ENCODE data around the gene PHLDB1.
"Not testable (repeated sequence)": the region's sequence is repeated elsewhere in the genome, so short reads cannot be mapped to it uniquely, and the experiment has no call there.

PHLDB1 gene

DNA sequence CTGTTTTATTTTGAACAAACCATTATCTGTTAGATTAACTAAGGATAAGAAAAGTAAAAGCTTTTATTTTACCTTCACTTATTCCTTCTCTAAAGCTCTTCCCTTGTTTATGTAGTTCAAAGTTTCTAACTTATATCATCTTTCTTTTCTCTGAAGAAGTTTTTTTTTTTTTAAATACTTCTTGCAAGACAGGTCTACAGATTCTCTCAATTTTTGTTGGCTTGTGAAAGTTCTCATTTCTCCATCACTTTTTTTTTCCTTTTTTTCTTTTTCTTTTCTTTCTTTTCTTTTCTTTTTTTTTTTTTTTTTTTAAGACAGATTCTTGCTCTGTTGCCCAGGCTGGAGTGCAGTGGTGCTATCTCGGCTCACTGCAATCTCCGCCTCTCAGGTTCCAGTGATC lies 76.8 kb downstream of the PHLDB1 start:
- no peak for DNase-seq (ENCODE audit: low read depth in 2 of 2, low spot score in 1 of 2)

DNA sequence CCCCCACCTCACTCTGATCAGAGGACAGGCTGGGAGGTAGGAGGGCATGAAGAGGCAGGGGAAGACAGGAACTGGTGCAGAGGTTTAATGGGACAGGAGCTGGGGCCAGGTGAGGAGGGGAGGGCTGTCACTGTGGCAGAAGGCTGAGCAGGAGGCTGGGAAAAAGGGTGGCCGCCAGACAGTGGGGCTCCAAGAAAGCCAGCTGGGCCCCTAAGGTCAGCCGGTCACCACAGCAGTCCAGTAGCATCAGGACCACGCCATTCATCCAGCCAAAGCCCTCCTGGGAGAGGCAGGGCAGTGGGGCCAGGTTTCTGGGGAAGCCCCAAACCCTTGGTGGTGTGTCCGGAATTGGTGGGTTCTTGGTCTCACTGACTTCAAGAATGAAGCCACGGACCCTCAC lies 80.5 kb downstream of the PHLDB1 start:
- DNase-seq (ENCODE audit: low read depth in 2 of 2, low spot score in 1 of 2) = no peak

DNA sequence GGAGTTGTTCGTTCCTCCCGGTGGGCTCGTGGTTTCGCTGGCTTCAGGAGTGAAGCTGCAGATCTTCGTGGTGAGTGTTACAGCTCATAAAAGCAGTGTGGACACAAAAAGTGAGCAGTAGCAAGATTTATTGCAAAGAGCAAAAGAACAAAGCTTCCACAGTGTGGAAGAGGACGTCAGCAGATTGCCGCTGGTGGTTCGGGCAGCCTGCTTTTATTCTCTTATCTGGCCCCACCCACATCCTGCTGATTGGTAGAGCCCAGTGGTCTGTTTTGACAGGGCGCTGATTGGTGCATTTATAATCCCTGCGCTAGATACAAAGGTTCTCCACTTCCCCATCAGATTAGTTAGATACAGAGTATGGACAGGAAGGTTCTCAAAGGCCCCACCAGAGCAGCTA lies 80.9 kb downstream of the PHLDB1 start:
- not testable (repeated sequence) for DNase-seq (ENCODE audit: low read depth in 2 of 2, low spot score in 1 of 2)

DNA sequence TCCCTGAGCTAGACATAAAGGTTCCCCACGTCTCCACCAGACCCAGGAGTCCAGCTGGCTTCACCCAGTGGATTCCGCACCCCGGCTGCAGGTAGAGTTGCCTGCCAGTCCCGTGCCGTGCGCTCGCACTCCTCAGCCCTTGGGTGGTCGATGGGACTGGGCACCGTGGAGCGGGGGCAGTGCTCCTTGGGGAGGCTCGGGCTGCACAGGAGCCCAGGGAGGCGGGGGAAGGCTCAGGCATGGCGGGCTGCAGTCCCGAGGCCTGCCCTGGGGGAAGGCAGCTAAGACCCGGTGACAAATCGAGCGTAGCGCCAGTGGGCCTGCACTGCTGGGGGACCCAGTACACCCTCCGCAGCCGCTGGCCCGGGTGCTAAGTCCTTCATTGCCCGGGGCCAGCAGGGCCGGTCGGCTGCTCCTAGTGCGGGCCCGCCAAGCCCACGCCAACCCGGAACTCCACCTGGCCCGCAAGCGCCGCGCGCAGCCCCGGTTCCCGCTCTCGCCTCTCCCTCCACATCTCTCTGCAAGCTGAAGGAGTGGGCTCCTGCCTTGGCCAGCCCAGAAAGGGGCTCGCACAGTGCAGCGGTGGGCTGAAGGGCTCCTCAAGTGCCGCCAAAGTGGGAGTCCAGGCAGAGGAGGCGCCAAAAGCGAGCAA lies 81.6 kb downstream of the PHLDB1 start:
- DNase-seq (ENCODE audit: low read depth in 2 of 2, low spot score in 1 of 2) = no peak

DNA sequence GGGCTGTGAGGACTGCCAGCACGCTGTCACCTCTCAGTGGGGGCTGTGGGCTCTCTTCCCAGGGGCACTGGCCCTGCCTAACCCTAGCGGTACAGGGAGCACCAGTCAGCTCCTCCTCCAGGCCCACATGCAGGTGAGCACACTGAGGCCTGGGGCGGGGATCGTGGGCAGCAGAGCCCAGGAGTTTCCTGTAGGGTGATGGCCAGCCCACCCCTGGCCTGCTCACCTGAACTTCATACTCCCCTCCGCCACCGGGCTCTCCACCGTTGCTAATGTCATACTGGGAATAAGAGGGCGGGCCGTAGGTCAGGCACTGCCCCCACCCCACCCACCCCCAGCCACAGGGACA lies 82.1 kb downstream of the PHLDB1 start:
- DNase-seq (ENCODE audit: low read depth in 2 of 2, low spot score in 1 of 2) = no peak

DNA sequence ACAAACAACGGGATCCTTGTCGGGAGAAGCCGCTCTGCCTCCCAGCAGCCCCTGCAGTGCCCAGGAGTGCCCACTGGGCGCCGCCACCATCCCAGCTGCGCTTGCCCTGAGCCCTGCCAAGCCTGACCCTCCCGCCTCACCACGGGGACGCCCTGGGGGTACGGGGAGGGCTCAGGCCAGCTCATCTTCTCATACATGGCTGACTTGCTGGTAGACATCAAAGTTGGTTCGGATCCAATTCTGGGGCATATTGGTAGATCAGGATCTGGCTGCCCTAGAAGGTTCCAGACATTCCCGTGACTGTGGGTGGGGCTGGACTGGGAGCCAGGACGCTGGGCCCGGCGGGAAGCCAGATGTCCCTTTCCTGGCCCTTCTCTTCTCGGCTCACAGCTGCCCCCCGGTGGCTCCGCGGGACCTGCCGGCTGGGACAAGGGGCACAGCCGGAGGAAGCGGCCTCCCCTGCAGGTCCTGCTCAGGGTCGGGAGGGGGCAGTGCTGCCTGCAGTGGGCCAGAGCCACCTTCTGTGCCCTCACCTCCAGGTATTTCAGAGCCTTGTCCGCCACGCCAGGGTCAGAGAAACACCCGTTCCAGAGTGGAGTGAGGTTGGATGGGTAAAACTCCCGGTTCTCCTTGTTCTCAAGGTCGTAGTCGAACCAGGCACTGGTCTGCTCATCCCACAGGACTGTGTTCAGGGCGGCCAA lies 82.6 kb downstream of the PHLDB1 start:
- peak; percentile 58 to 75 for DNase-seq (ENCODE audit: low read depth in 2 of 2, low spot score in 1 of 2)

DNA sequence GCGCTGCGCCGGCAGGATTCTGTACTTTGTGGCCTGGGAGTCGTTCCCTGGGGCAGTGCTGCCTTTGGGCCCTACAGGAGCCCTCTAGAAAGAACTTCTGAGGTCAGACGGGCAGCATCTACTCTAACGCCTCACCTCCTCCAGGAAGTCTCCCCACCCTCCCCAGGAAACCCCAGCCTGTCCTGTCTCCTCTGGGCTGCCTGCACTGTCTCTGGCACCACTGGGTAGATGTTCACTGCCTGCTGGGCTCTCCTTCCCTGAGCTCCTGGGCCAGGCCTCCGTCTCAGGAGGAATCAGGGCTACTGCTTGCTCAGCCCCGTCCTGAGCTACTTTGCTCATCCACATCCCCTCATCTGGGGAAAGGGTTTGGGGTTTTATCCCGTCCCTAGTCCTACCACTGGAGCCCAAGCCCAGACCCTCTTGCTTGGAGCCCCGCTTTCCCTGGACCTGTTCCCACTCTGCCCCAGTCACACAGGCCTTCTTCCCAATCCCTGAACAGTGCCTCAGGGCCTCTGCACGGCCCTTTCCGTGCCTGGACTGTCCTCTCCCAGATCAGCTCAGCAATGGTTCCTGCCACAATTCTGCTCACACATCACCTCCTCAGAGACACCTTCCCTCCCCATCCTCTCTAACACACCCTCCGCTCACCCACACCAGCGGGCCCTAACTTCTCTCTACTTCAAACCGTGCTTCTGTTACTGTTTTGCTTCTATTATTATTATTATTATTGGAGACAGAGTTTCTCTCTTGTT lies 83.3 kb downstream of the PHLDB1 start:
- no peak for DNase-seq (ENCODE audit: low read depth in 2 of 2, low spot score in 1 of 2)

DNA sequence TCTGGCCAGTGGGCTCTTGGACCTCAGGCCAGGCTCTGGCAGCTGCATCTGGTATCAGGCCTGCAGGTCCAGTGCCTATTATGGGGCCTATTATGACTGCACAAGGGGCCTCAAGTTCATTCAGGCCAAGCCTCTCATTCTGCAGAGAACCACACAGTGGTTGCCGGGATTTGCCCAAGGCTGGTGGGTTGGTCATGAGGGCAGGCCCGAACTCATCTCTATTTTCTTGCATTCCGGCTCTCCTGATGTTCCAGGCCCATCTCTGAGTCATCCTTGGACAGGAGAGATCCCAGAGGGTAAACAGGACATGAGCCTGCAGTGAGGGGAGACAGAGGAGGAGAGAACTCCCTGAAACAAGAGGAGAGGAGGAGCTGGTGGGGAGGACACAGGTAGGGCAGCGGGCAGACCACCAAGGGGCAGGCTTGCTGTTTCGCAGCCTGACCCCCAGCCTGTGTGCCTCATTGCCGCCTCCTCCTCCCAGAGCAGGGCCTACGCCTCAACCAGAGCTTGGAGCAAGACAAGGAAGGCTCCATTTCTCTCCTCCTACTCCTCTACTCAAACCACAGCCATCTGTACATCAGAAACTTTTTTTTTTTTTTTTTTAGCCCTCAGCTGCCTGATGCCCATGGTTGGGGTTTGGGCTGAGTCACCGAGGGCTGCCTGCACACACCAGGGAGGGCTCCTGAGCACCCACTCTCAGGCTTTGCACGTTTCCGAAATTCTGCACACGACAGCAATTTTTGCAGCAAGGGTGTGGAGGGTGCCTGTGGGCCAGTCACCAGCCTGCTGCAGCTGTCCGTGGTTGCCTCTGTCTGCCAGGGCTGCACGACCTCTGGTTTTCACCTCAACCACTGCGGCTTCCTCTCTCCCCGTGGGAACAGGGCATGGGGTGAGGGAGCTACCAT lies 84.8 kb downstream of the PHLDB1 start:
- DNase-seq (ENCODE audit: low read depth in 2 of 2, low spot score in 1 of 2) = peak; percentile 32 to 49

DNA sequence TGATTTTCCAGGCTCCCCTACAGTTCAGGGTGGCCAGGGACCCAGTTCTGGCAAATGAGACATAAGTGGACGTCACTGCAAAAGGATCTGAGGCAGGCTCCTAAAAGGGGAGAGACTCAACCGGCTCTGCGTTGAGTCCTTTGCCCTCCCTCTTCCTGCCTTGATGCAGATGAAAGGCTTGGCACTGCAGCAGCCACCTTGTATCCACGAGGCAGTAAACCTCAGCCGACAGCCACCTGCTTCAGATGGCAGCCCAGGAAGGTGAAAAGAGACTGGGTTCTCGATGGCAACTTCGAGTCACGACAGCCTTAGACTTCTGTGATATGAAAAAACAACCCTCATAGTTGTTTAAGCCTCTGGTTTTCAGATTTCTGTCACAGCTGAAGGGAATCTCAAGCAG lies 86.8 kb downstream of the PHLDB1 start:
- no peak for DNase-seq (ENCODE audit: low read depth in 2 of 2, low spot score in 1 of 2)

DNA sequence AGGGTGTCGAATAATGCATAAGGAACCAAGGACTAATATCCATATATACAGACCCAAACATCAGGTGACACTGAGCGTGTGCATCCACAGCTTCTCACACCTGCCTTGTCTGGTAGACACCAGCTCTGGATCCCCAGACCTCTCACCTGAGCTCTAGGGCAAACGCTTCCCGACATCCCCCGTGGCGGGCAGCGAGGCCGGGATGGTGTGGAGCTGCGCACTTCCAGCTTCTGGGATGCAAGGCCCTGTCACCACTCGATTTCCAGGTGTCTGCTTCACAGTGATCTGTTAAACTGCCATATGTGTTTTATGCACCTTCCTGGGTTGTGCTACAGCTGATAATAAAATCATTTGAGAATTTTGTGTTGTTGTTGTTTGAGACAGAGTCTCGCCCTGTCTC lies 87.4 kb downstream of the PHLDB1 start:
- no peak for DNase-seq (ENCODE audit: low read depth in 2 of 2, low spot score in 1 of 2)

DNA sequence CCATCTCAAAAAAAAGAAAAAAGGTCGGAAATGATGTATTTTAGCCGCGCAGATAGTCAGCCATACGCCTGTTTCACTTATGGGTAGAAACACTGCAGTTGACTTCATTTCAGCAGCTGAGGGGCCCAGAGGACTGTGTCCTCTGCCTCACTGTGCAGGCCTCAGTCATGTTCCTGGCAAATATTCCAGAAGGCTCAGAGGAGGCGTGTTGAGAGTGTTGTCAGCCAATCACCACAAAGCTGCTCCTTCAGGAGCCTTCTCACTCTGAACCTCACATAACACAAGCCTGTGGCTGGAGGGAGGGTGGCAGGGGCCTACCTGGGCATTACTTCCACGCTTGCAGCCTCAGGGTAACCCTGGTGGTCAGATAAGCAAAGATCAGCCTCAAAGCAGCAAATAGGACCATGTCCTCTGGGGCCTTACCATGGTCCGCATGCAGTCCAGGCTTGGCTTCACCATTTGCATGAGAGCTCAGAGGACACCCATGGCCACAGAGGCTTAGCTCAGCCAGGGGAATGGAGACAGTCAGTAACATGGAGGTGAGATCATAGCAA lies 89.3 kb downstream of the PHLDB1 start:
- no peak for DNase-seq (ENCODE audit: low read depth in 2 of 2, low spot score in 1 of 2)

DNA sequence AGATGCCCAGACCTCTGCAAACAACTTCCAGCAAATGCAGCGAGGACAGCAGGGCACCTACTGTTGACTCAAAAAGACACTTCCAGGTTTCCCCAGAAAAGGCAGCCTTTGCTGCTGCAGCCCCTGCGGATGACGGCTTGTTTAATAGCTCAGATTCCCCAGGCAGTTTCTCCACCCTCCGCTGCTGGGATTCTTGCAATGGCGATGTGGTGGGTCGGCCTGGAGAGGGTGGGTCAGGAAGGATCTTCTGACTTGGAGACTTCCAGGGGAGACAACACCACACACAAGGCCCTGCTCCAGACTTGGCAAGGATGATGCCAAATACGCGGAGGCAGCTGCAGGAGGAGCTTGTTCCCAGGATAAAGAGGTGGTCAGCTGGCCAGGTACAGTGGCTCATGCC lies 89.9 kb downstream of the PHLDB1 start:
- no peak for DNase-seq (ENCODE audit: low read depth in 2 of 2, low spot score in 1 of 2)

DNA sequence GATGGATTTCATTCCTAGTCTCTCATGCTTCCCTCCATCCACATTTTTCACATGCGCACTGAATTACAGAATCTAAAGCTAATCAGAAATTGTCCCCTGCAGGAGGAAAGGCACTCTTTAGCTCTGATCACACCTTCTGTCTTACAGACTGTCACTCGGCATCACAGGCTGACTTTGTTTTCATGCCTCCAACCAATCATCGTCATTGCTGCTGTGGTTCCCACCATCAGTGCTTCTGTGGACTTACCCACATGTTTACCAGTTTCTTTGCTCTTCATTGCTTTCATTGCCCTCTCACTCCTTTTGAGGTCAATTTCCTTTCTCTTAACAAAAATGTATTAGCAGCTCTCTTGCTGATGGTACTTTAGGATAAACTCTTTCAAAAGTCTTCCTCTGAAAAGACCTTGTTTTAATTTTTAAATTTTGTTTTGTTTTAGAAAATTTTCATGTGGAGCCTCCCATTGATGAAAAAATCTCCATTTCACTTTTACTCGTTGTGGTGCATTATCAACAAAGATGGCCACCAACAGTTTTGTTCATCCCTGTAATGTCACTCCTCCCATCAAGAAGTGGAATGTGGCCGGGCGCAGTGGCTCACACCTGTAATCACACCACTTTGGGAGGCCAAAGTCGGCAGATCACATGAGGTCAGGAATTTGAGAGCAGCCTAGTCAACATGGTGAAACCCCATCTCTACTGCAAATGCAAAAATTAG lies 92.2 kb downstream of the PHLDB1 start:
- DNase-seq (ENCODE audit: low read depth in 2 of 2, low spot score in 1 of 2) = peak in 1 of 2 donors; percentile 41

DNA sequence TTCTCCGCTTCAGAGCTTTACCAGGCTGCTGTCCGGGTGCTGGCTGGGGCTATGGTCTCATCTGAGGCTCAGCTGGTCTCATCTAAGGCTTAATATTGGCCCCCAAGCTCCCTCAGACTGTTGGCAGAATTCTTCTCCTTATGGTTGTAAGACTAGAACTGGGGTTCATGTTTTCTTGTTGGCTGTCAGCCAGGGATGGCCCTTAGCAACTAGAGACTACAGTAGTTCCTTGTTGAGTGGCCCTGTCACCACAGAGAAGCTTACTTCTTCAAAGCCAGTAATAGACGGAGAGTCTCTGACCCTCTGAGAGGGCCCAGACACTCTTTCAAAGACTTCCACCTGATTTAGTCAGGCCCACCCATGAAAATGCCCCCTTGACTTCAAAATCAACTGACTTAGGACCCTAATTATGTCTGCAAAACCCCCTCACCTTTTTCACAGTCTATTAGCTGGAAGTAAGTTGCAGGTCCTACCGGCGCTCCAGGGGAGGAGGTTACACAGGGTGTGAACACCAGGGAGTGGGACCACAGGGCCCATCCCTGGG lies 96.2 kb downstream of the PHLDB1 start:
- DNase-seq (ENCODE audit: low read depth in 2 of 2, low spot score in 1 of 2) = no peak

DNA sequence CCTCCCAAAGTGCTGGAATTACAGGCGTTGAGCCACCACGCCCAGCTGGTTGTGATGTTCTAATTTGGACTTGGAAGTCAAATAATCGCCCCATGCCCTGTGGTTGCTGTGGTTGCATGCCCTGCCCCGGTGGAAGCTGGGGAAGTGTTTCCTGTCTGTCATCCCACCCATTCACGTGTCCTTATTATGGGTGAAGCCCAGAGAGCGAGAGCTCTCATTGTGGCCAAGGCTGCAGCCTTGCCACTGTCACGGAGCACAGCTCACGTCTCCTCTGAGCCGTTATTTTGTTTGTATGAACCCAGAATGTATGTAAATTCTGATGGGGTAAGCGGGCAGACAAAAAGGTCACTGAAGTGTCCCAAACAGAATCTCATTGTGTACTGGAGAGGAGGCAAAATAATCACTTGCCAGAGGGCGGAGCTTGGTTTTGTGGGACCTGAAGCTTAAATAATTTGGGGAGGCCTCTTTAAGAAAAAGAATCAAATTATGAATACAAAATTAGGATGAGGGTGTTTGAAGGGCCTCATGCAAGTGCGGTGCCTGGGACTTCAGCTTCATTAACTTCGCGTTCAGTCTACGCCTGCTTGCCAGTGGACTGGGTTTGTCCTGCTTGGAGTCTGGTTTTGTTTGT lies 97.8 kb downstream of the PHLDB1 start:
- DNase-seq (ENCODE audit: low read depth in 2 of 2, low spot score in 1 of 2) = no peak

DNA sequence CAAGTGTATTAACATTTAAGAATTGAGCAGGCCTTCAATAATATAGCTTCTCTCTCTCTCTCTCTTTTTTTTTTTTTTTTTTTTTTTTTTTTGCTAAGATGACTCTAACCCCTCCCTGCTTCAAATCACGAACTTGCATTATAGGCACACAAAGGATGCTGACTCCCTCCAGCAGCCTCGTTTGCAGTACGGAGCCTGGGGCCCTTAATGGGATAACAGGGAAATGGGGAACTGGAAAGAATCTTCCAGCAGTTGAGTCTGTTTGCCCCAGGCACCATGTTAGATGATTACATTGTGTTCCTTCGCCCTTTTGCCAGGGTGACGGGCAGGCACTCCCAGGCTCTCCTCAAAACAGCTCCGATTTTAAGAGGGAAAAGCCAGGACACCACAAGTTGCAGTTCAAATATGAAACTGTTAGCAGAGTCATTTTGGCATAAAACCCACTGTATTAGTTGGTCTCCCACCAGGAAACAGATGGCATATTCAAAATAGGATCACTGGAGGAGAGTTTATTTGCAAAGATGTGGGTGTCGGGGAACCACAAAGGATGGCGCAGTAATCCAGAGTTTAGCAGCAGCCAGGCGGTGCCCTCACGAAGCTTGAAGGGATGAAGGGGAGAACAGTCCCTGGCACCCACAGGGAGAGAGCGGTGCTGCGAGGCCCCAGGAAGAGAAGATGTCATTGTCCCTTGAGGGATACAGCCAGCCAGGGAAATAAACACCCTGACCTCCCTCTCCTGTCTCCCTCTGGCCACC lies 98.6 kb downstream of the PHLDB1 start:
- no peak for DNase-seq (ENCODE audit: low read depth in 2 of 2, low spot score in 1 of 2)

DNA sequence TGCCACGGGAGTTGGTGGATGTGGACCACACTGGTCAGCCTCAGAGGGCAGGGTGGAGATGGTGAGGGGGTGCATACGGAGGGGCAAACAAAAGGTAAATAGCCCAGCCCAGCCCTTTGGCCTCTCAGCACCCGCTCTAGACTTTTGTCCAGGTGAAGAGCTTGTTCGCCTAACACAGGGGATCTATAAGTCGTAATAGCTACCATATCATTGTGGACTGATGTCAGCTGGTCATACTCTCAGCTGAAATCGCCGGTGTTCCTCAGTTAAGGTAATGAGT lies 99.1 kb downstream of the PHLDB1 start:
- DNase-seq (ENCODE audit: low read depth in 2 of 2, low spot score in 1 of 2) = no peak
